ENCODE measurements around the gene PRR3.

PRR3 gene

DNA sequence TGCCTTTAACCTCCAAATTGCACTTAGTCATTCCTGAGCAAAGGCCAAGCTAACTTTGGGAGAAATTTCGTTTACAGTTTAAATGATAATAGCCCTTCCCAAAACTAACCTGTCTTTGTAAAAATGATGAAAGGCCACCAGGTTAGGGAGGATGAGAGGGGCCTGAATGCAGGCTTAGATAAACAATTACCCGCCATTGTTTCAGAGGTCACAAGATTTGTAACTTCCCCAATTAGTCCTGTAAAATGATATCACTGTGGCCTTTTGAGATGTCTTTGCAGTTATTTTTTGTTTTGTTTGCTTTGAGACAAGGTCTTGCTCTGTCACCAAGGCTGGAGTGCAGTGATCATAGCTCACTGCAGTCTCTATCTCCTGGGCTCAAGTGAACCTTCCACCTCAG lies 27.1 kb upstream of the PRR3 start:
- DNase-seq (ENCODE audit: low read depth), result no peak
- TF ChIP-seq, protein P1, sequence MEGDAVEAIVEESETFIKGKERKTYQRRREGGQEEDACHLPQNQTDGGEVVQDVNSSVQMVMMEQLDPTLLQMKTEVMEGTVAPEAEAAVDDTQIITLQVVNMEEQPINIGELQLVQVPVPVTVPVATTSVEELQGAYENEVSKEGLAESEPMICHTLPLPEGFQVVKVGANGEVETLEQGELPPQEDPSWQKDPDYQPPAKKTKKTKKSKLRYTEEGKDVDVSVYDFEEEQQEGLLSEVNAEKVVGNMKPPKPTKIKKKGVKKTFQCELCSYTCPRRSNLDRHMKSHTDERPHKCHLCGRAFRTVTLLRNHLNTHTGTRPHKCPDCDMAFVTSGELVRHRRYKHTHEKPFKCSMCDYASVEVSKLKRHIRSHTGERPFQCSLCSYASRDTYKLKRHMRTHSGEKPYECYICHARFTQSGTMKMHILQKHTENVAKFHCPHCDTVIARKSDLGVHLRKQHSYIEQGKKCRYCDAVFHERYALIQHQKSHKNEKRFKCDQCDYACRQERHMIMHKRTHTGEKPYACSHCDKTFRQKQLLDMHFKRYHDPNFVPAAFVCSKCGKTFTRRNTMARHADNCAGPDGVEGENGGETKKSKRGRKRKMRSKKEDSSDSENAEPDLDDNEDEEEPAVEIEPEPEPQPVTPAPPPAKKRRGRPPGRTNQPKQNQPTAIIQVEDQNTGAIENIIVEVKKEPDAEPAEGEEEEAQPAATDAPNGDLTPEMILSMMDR (conservative IDR thresholded peaks at IDR 0.05; ENCODE audit: low read depth, low read length), result no peak
- no peak overlapping the region for H3K4me3 ChIP-seq (ENCODE audit: low read depth, low read length)

DNA sequence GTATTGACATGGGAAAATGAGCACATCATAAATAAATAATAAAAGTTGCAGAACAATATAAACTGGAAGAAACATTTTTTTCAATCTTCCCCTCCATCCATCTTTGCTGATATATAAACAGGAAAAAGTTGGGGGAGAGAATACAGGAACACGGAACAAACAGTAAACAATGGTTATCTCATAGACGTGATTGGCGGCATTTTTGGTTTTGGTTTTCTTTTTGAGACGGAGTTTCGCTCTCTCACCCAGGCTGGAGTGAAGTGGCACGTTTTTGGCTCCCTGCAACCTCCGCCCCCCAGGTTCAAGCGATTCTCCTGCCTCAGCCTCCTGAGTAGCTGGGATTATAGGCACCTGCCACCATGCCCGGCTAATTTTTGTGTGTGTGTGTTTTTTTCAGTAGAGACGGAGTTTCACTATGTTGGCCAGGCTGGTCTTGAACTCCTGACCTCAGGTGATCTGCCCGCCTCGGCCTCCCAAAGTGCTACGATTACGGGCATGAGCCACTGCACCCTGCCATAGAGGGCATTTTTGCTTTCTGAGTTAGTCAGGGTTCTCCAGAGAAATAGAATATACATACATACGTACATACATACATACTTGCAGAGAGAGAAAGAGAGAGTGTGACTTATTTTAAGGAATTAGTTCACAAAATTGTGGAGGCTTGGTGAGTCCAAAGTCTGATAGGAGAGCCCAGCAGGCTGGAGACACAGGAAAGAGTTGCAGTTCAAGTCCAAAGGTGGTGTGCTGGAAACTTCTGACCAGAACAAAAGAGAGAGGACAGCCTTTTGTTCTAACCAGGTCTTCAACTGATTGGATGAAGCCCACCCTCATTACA lies 23.4 kb upstream of the PRR3 start:
- no peak overlapping the region for H3K4me3 ChIP-seq (ENCODE audit: low read depth, low read length)
- TF ChIP-seq, protein P1 (conservative IDR thresholded peaks at IDR 0.05; ENCODE audit: low read depth, low read length), result no peak
- no peak for DNase-seq (ENCODE audit: low read depth)

DNA sequence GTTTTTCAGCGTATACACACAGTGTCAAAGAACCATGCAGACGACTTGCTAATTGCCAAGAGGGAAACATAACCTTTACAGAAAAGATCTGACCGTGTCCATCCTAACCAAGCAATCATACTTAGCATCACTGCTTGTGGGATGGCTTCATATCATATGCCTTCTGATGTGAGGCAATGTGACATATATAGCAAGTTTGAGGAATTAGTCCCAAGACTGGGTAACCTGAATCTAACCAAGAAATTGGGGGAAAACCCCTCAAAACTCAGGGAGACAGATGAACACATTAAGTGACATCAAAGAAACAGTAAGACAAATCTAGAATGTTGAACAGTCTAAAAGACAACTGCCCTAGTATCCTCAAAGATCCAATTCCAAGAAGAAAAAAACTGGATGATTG lies 19.2 kb upstream of the PRR3 start:
- H3K4me3 ChIP-seq (ENCODE audit: low read depth, low read length), result no peak overlapping the region
- TF ChIP-seq, protein P1 (conservative IDR thresholded peaks at IDR 0.05; ENCODE audit: low read depth, low read length), result no peak
- no peak for DNase-seq (ENCODE audit: low read depth)

DNA sequence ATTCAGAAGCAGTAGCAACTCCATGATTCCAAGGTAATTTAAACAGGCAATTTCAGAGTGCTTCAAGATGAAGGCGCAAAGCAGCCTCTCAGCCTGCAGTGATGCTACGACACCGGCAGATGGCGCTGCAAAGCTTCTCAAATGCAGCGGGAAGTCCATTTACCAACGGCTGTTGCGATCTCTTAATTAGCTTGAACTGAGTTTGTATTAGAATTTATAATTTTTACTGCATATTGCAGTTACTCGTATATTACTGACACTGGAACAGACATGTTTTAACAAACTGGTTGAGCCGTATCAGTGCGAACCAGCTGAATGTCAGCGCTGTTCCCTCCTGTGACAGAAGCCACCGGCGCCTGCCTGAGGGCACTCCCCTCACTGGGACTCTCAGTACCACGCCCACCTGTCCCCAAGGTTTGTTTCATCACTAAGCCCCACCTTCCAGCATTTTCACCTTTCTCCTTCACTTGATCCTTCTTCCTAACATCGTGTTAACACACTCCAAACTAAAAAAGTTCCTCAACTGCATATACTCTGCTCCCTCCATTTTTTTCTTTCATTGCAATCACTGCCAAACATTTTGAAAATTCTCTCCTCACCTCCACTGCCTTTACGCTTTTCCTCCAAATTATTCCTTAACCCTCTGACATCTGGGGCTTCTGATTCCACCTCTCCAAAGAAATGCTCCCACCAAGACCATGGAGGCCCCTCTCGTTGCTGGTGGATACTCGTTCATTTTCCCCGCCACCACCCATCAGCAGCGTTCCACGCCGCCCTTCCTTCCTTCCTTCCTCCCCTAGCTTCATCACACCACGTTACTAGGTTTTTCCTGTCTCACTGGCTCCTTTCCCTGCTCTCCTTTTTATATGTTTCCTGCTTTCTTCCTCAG lies 15.3 kb upstream of the PRR3 start:
- H3K4me3 ChIP-seq (ENCODE audit: low read depth, low read length), result peak overlapping the region; percentile 1
- peak; percentile 95 for DNase-seq (ENCODE audit: low read depth)
- TF ChIP-seq, protein P1 (conservative IDR thresholded peaks at IDR 0.05; ENCODE audit: low read depth, low read length), result peak; percentile 99

DNA sequence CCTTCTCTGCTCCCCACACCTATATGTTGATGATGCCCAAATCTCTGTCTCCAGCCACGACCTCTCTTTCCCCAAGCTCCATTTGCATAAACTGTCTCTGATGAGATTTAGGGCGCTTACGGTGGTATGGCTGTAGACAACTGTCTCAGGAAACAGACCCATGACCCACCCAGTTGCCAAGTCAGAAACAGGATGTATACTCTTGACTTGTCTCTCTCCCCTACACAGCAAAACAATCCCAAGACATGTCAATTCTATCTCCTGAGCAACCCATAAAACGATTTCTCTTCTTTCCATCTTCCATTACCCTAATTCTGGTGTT lies 14.7 kb upstream of the PRR3 start:
- no peak overlapping the region for H3K4me3 ChIP-seq (ENCODE audit: low read depth, low read length)
- DNase-seq (ENCODE audit: low read depth), result no peak
- TF ChIP-seq, protein P1 (conservative IDR thresholded peaks at IDR 0.05; ENCODE audit: low read depth, low read length), result no peak

DNA sequence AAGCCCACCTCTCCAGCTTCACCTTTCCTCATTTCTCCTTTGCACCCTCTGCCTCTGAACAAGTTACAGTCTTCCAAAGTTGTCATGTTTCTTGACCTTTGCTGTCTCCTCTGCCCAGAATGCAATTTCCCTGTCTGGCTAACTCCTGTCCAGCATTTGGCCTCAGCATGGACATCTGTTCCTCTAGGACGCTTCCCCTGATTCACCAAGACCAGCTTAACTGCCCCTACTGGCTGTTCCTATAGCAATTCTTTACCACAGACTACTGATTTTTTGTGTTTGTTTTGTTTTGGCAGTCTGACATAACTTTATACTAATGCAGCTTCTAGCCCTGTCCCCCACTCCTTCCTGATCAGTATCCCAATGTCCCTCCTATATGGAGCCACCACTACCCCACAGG lies 14.2 kb upstream of the PRR3 start:
- TF ChIP-seq, protein P1 (conservative IDR thresholded peaks at IDR 0.05; ENCODE audit: low read depth, low read length), result peak; percentile 43
- DNase-seq (ENCODE audit: low read depth), result peak; percentile 44
- no peak overlapping the region for H3K4me3 ChIP-seq (ENCODE audit: low read depth, low read length)
